Mammary epithelial cell (primary cell): ENCODE results near the gene KNCN.

ENCODE experiments used
- EZH2 ChIP-seq: IDR thresholded peaks from 2 replicates; pipeline ENCODE4 v1.6.1; 2012; ENCODE audit warnings: low read length, inconsistent platforms, borderline replicate concordance
- TF ChIP-seq, protein P1 (sequence below), 2 donors: IDR thresholded peaks in 1 of 2; conservative IDR thresholded peaks in 1 of 2; 2 replicates each; pipeline ENCODE4 v1.5.1; 2011 to 2012; ENCODE audit warnings: inconsistent platforms in 2 of 2, low read length in 2 of 2, mild to moderate bottlenecking in 2 of 2, control low read depth in 1 of 2, low read depth in 1 of 2; ENCODE audit not compliant: insufficient read depth in 1 of 2; ENCODE audit errors: extremely low read depth in 1 of 2

DNA sequence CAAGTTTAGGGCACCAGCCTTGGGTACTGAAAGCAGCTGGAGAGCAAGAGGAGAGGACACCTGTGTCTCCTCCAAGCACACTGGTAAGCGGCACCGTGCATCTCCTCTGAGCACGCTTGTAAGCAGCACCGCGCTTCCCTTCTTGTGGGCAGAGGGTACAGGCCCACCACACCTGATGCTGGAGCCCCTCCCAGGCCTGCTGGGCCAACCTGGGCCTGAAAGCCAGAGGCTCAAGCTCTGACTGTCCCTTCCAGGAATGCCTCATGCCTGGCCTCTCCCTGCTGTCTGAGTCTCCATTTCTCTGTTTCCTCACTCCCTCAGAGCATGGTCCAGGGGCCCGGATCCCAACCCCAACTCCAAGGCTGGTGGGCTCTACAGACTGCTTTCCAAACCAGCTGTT is 35.9 kb downstream of the KNCN start:
- TF ChIP-seq, protein P1, sequence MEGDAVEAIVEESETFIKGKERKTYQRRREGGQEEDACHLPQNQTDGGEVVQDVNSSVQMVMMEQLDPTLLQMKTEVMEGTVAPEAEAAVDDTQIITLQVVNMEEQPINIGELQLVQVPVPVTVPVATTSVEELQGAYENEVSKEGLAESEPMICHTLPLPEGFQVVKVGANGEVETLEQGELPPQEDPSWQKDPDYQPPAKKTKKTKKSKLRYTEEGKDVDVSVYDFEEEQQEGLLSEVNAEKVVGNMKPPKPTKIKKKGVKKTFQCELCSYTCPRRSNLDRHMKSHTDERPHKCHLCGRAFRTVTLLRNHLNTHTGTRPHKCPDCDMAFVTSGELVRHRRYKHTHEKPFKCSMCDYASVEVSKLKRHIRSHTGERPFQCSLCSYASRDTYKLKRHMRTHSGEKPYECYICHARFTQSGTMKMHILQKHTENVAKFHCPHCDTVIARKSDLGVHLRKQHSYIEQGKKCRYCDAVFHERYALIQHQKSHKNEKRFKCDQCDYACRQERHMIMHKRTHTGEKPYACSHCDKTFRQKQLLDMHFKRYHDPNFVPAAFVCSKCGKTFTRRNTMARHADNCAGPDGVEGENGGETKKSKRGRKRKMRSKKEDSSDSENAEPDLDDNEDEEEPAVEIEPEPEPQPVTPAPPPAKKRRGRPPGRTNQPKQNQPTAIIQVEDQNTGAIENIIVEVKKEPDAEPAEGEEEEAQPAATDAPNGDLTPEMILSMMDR (conservative IDR thresholded peaks at IDR 0.05 in 1 of 2, IDR thresholded peaks at IDR 0.05 in 1 of 2; ENCODE audit: extremely low read depth in 1 of 2, insufficient read depth in 1 of 2, low read depth in 1 of 2, low read length in 2 of 2), result no peak
- TF ChIP-seq EZH2, result no peak
